Duodenal mucosa (tissue), 2 donors: ENCODE results near the gene DNAJA1.

Experiments used
- H3K27ac ChIP-seq: one replicate; pipeline ENCODE4 v1.7.0; 2013; ENCODE audit warnings: low read depth, low read length
- H3K27me3 ChIP-seq, 2 donors: one replicate each; pipeline ENCODE4 v1.7.0; 2013; ENCODE audit warnings: low read length in 2 of 2, control low read depth in 1 of 2; ENCODE audit not compliant: insufficient read depth in 2 of 2, control insufficient read depth in 1 of 2
- H3K36me3 ChIP-seq, 2 donors: one replicate each; pipeline ENCODE4 v1.7.0; 2013; ENCODE audit warnings: low read length in 2 of 2, control low read depth in 1 of 2; ENCODE audit not compliant: insufficient read depth in 2 of 2, control insufficient read depth in 1 of 2
- H3K4me1 ChIP-seq, 2 donors: one replicate each; pipeline ENCODE4 v1.7.0; 2013; ENCODE audit warnings: low read length in 2 of 2, control low read depth in 1 of 2; ENCODE audit not compliant: insufficient read depth in 2 of 2, control insufficient read depth in 1 of 2
- H3K4me3 ChIP-seq, 2 donors: one replicate each; pipeline ENCODE4 v1.7.0; 2013; ENCODE audit warnings: low read length in 2 of 2, low read depth in 1 of 2
- H3K9ac ChIP-seq, 2 donors: one replicate each; pipeline ENCODE4 v1.7.0; 2013; ENCODE audit warnings: low read length in 2 of 2, low read depth in 1 of 2
- H3K9me3 ChIP-seq, 2 donors: one replicate each; pipeline ENCODE4 v1.7.0; 2013; ENCODE audit warnings: low read length in 2 of 2, control low read depth in 1 of 2; ENCODE audit not compliant: control insufficient read depth in 1 of 2

DNAJA1 gene

GRCh38 chr9:33044162-33044673, 19.1 kb downstream of the DNAJA1 start:
- Histone ChIP-seq H3K36me3 (peaks cover 4 to 25% of the 10 kb centered on the region in 2 donors), H3K4me3 (peak overlapping the region; percentile 84 to 85), H3K9ac (peak overlapping the region; percentile 86 to 90)

GRCh38 chr9:33044677-33045282, 19.7 kb downstream of the DNAJA1 start:
- Histone ChIP-seq H3K36me3 (peaks cover 4 to 25% of the 10 kb centered on the region in 2 donors), H3K9me3 (no peaks in the 10 kb centered on the region), H3K4me3 (peak overlapping the region; percentile 84 to 85), H3K4me1 (peaks cover 6% of the 10 kb centered on the region in 2 donors), H3K27ac (peak overlapping the region; percentile 93), H3K9ac (peak overlapping the region; percentile 86 to 90), H3K27me3 (no peaks in the 10 kb centered on the region)

More at GRCh38 chr9:33044162-33044673, 19.1 kb downstream of the DNAJA1 start:
- no peaks in the 10 kb centered on the region for H3K9me3 ChIP-seq
- peaks cover 6% of the 10 kb centered on the region in 2 donors for H3K4me1 ChIP-seq
- peak overlapping the region; percentile 93 for H3K27ac ChIP-seq
- no peaks in the 10 kb centered on the region for H3K27me3 ChIP-seq

DNA sequence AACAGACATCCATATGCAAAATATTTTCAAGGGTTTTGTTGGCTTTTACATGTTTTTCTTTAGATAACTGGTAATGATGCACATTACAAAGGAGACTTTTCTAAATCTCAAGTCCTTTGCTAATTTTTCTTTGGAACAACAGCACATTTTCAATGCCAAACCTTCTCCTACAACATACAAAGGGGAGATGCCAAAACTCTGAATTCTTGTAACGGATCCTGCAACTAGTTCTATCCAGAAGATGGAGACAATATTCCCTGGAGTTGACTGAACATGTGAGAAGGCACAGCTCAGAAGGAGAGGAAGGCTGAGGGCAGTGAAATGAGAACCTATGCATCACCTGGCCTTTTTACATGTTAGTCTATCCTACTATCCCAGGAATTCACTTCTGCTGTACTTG, 21.0 kb downstream of the DNAJA1 start:
- Histone ChIP-seq H3K4me1 (peaks cover 6% of the 10 kb centered on the region in 2 donors), H3K27ac (no peak overlapping the region), H3K36me3 (peaks cover 4 to 23% of the 10 kb centered on the region in 2 donors), H3K9ac (no peak overlapping the region), H3K4me3 (no peak overlapping the region), H3K27me3 (no peaks in the 10 kb centered on the region), H3K9me3 (no peaks in the 10 kb centered on the region)

GRCh38 chr9:33048054-33048465, 23.0 kb downstream of the DNAJA1 start:
- no peak overlapping the region for H3K9ac ChIP-seq
- no peak overlapping the region for H3K4me3 ChIP-seq
- no peaks in the 10 kb centered on the region for H3K27me3 ChIP-seq
- no peak overlapping the region for H3K27ac ChIP-seq
- H3K4me1 ChIP-seq, result peaks cover 6% of the 10 kb centered on the region in 2 donors
- H3K36me3 ChIP-seq, result peaks cover 11 to 40% of the 10 kb centered on the region in 2 donors
- no peaks in the 10 kb centered on the region for H3K9me3 ChIP-seq

DNA sequence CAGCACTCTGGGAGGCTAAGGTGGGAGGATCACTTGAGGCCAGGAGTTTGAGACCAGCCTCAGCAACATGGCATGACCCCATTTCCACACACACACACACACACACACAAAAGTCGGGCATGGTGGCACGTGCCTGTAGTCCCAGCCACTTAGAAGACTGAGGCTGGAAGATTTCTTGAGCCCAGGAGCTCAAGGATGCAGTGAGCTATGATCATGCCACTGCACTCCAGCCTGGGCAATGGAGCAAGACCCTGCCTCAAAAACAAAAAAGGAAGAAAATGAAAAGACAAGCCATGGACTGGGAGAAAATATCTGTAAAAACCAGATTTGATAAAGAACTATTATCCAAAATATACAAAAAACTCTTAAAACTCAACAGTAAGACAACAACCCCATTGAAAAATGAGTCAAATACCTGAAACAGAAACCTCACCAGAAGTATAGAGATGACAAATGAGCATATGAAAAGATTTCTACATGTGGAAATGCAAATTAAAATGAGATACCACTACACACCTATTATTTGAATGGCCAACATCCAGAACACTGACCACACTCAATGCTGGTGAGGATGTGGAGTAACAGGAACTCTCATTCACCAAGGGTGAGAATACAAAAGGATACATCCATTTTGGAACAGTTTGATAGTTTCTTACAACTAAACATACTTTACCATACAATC, 24.7 kb downstream of the DNAJA1 start:
- no peaks in the 10 kb centered on the region for H3K27me3 ChIP-seq
- no peak overlapping the region for H3K9ac ChIP-seq
- H3K4me3 ChIP-seq, result no peak overlapping the region
- H3K36me3 ChIP-seq, result peaks cover 18 to 54% of the 10 kb centered on the region in 2 donors
- H3K27ac ChIP-seq, result no peak overlapping the region
- no peaks in the 10 kb centered on the region for H3K4me1 ChIP-seq
- H3K9me3 ChIP-seq, result no peaks in the 10 kb centered on the region

DNA sequence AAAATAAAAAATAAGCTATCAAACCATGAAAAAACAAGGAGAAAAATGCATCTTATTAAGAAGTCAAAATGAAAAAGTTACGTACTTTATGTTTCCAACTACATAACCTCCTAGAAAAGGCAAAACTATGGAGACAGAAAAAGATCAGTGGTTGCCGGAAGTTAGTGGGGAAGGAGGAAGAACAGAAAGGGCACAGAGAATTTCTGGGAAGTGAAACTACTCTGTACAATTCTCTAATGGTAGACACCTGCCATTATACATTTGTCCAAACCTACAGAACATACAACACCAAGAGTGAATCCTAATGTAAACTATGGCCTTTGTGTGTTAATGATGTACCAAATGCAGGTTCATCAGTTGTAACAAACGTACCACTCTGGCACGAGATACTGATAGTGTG, 26.1 kb downstream of the DNAJA1 start:
- Histone ChIP-seq H3K4me3 (no peak overlapping the region), H3K36me3 (peaks cover 24 to 63% of the 10 kb centered on the region in 2 donors), H3K9me3 (no peaks in the 10 kb centered on the region), H3K9ac (no peak overlapping the region), H3K27ac (no peak overlapping the region), H3K4me1 (no peaks in the 10 kb centered on the region), H3K27me3 (no peaks in the 10 kb centered on the region)

DNA sequence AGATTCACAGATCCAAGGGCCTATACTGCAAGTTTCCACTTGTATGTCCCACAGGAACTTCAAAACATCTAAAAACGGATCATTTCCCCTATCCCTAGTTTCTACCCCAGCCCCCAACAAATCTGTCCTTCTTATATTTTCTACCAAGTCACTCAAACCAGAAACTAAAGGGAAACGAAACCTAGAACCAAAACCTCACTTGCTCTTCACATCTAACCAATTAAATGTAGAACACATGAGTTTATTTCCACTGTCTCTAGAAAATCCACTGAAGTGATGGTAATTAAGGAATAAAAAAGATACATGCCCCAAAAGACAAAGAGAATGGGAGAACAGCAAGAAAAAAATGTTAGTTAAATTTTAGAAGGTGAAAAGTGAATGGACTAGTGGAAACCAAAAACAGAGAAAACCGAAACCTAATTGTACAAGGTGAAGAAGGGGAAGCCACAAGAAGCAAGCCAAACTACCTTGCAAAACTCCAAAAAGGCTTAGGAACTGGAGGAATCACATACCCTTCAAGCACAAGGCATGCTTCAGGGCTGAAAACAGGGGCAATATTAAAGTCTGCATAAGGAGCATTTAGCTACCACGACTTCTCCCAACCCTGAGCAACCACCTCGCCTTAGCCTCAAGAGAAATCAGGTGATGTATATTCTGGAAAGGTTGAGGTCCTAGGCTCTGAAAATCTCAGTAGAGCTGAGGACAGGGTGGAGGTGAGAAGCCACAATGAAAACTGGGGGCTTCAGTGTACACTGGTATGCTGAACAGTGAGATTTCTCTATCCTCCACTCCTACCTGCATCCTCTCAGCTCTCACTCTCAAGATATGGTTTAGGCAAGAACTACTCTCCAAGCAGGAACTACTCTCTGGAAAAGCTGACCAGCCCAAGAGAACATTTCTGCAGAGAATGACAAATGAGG, 40.3 kb downstream of the DNAJA1 start:
- Histone ChIP-seq H3K4me1 (no peaks in the 10 kb centered on the region), H3K9me3 (no peaks in the 10 kb centered on the region), H3K4me3 (no peak overlapping the region), H3K36me3 (peaks cover 25 to 77% of the 10 kb centered on the region in 2 donors), H3K9ac (no peak overlapping the region), H3K27ac (no peak overlapping the region), H3K27me3 (no peaks in the 10 kb centered on the region)

- Histone ChIP-seq H3K9ac (no peak overlapping the region), H3K27ac (no peak overlapping the region), H3K4me3 (no peak overlapping the region), H3K27me3 (no peaks in the 10 kb centered on the region), H3K36me3 (peaks cover 27 to 75% of the 10 kb centered on the region in 2 donors), H3K4me1 (no peaks in the 10 kb centered on the region), H3K9me3 (no peaks in the 10 kb centered on the region)
These were observed 43.9 kb downstream of the DNAJA1 start for GRCh38 chr9:33068991-33069390.

- Histone ChIP-seq H3K27me3 (no peaks in the 10 kb centered on the region), H3K4me1 (peaks cover 5 to 9% of the 10 kb centered on the region in 2 donors), H3K9me3 (no peaks in the 10 kb centered on the region), H3K4me3 (peak within 1 kb of the TSS; percentile 95 to 100), H3K9ac (peak within 1 kb of the TSS; percentile 94 to 100), H3K36me3 (peaks cover 11 to 17% of the 10 kb centered on the region in 2 donors), H3K27ac (peak within 1 kb of the TSS; percentile 92)
These were observed 51.3 kb downstream of the DNAJA1 start, which contains the start of gene SMU1 for GRCh38 chr9:33076046-33077004. Gene SMU1, minus strand, starts transcription at chr9:33076674. Its CDS starts 66 bp downstream, at chr9:33076608.
